Esophagus (tissue), 2 donors: ENCODE data around the gene IAPP. TPM values are rescaled to one million over a fixed set of nuclear protein-coding genes. Genes with fewer than 3 reads are reported as not detected.
"Not testable (repeated sequence)": the region's sequence is repeated elsewhere in the genome, so short reads cannot be mapped to it uniquely, and the experiment has no call there.

Experiments
- H3K27ac ChIP-seq, 2 donors: one replicate each; pipeline ENCODE4 v1.5.1; 2013; ENCODE audit warnings: low read depth in 2 of 2, mild to moderate bottlenecking in 2 of 2, inconsistent platforms in 1 of 2, low read length in 1 of 2, moderate library complexity in 1 of 2
- H3K27me3 ChIP-seq, 2 donors: one replicate each; pipeline ENCODE4 v1.6.1; 2013; ENCODE audit warnings: low read length in 2 of 2, control low read depth in 1 of 2, mild to moderate bottlenecking in 1 of 2; ENCODE audit not compliant: insufficient read depth in 2 of 2, control insufficient read depth in 1 of 2
- H3K36me3 ChIP-seq, 2 donors: one replicate each; pipeline ENCODE4 v1.6.1; 2013; ENCODE audit warnings: low read length in 1 of 2; ENCODE audit not compliant: control insufficient read depth in 2 of 2, insufficient read depth in 2 of 2
- H3K4me1 ChIP-seq, 2 donors: one replicate each; pipeline ENCODE4 v1.6.1; 2013; ENCODE audit warnings: low read length in 1 of 2; ENCODE audit not compliant: control insufficient read depth in 2 of 2, insufficient read depth in 2 of 2
- H3K4me3 ChIP-seq, 2 donors: one replicate each; pipeline ENCODE4 v1.5.1; 2013; ENCODE audit warnings: low read length in 2 of 2, mild to moderate bottlenecking in 2 of 2, low read depth in 1 of 2, moderate library complexity in 1 of 2
- H3K9me3 ChIP-seq, 2 donors: one replicate each; pipeline ENCODE4 v1.6.1; 2013; ENCODE audit warnings: mild to moderate bottlenecking in 2 of 2, low read depth in 1 of 2, low read length in 1 of 2, moderate library complexity in 1 of 2; ENCODE audit not compliant: control insufficient read depth in 2 of 2, insufficient read depth in 1 of 2
- WGBS, 2 donors: extraction: QIAGEN DNeasy Blood & Tissue Kit; methylation state at CpG; one replicate each; pipeline ENCODE4 v1.1.7; 2013; 5-methylcytosine and 5-hydroxymethylcytosine counted together
- polyA plus RNA-seq, 2 donors: library from polyadenylated mRNA; stranded (reverse); fragments of 200-250 nt; gene quantifications; one replicate each; pipeline ENCODE4 v1.2.3, GENCODE V29; 2013
- donor health status: healthy with polysubstance abuse.
- donor health status: Bipolar disorder and iron deficiency.

Gene IAPP
- polyA plus RNA-seq, 2 donors = 0.05 TPM; not detected in 1

DNA sequence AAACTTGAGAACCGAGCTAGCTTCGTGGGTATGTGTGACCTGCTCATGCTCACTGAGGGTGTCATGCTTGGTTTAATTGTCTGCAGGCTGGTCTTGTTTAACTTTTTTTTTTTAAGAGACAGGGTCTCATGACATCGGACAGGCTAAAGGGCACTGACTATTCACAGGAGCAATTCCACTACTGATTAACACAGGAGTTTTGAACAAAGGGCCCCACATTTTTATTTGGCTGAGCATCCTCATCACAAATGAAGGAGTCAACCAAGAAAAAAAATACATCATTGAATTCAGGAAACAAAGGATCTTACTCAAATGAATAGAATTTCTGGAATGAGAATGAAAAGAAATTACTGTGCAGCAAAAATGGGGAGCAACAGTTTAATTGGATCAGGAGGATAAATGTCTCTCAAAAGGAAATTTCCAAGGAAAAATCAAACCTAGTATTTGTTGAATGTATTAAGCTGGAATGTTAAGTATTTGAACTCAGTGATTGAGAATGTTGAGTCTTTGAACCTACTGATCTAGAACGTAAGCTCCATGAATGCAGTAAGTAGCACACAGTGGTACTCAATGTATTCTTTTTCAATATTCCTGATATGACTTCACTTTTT, 43.9 kb downstream of the IAPP start:
- Histone ChIP-seq H3K27ac (no peak overlapping the region), H3K4me1 (no peaks in the 10 kb centered on the region), H3K9me3 (no peaks in the 10 kb centered on the region), H3K4me3 (no peak overlapping the region), H3K36me3 (no peaks in the 10 kb centered on the region), H3K27me3 (no peaks in the 10 kb centered on the region)
- 53 to 54% methylated on average over 4 of the region's 4 CpGs for WGBS, 2 donors

DNA sequence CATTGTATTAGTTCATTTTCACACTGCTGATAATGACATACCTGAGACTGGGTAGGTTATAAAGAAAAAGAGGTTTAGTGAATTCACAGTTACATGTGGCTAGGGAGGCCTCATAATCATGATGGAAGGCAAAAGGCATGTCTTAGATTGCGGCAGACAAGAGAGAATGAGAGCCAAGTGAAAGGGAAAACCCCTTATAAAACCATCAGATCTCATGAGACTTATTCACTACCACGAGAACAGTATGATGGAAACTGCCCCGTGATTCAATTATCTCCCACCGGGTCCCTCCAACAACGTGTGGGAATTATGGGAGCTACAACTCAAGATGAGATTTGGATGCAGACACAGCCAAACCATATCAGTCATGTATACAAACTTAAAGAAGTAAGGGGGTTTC, 45.7 kb downstream of the IAPP start:
- H3K27me3 ChIP-seq, H3K36me3 ChIP-seq, H3K4me1 ChIP-seq, H3K27ac ChIP-seq, H3K9me3 ChIP-seq, H3K4me3 ChIP-seq: not testable (repeated sequence)
- WGBS, 2 donors = 81 to 87% methylated on average over 5 of the region's 5 CpGs

GRCh38 chr12:21419009-21419699, 46.5 kb downstream of the IAPP start:
- H3K27me3 ChIP-seq, H3K36me3 ChIP-seq: not testable (repeated sequence)
- WGBS, 2 donors = 84 to 90% methylated on average over 29 to 30 of the region's 30 CpGs

GRCh38 chr12:21428241-21428640, 55.5 kb downstream of the IAPP start:
- Histone ChIP-seq H3K27me3 (no peaks in the 10 kb centered on the region), H3K9me3 (no peaks in the 10 kb centered on the region), H3K4me3 (no peak overlapping the region), H3K4me1 (no peaks in the 10 kb centered on the region), H3K36me3 (no peaks in the 10 kb centered on the region), H3K27ac (no peak overlapping the region)
- WGBS, 2 donors = 69 to 75% methylated on average over 4 of the region's 4 CpGs

More at GRCh38 chr12:21419009-21419699, 46.5 kb downstream of the IAPP start:
- H3K27ac ChIP-seq, H3K4me1 ChIP-seq, H3K9me3 ChIP-seq, H3K4me3 ChIP-seq: not testable (repeated sequence)

Other genes with a start within 250 kb of the IAPP start
- gene SLCO1B1, start 241.7 kb upstream of the IAPP start, polyA plus RNA-seq = not detected
- not detected for gene SLCO1A2, start 38.0 kb upstream of the IAPP start, polyA plus RNA-seq
- 10 to 100 TPM; 11.0 to 12.0 TPM for gene PYROXD1, start 64.8 kb downstream of the IAPP start, polyA plus RNA-seq
- gene RECQL, start 128.7 kb downstream of the IAPP start, polyA plus RNA-seq = 1 to 10 TPM; 7.0 to 9.7 TPM
- 10 to 100 TPM; 11.3 to 12.1 TPM for gene GOLT1B, start 128.9 kb downstream of the IAPP start, polyA plus RNA-seq
- gene SPX, start 153.4 kb downstream of the IAPP start, polyA plus RNA-seq = under 1 TPM in 1 of 2 donors, not detected in 1; 0.02 TPM
- 10 to 100 TPM in 1 of 2 donors, 1 to 10 TPM in 1; 4.7 to 12.2 TPM for gene GYS2, start 231.9 kb downstream of the IAPP start, polyA plus RNA-seq